Activated CD4-positive, alpha-beta T cell treated with anti-CD3 and anti-CD28 coated beads, Interleukin-2, amount 10 ng/mL, durations not matched to agents 24 days and 14 days (primary cell): ENCODE results near the gene EBF4. TPM values are rescaled to one million over a fixed set of nuclear protein-coding genes. Genes with fewer than 3 reads are reported as not detected.
"Not testable (repeated sequence)": the region's sequence is repeated elsewhere in the genome, so short reads cannot be mapped to it uniquely, and the experiment has no call there.

ENCODE experiments used
- DNase-seq: peaks from one replicate; pipeline ENCODE4 v3.0.0; 2022
- H3K27ac Mint-ChIP-seq: one replicate; pipeline ENCODE4 v1.8.0; 2022; ENCODE audit warnings: mild to moderate bottlenecking, mixed read lengths
- H3K27me3 Mint-ChIP-seq: one replicate; pipeline ENCODE4 v1.8.0; 2022; ENCODE audit warnings: mixed read lengths
- H3K36me3 Mint-ChIP-seq: one replicate; pipeline ENCODE4 v1.8.0; 2022; ENCODE audit warnings: low read depth, mild to moderate bottlenecking, mixed read lengths
- H3K4me1 Mint-ChIP-seq: one replicate; pipeline ENCODE4 v1.8.0; 2021; ENCODE audit warnings: mixed read lengths
- H3K4me3 Mint-ChIP-seq: one replicate; pipeline ENCODE4 v1.8.0; 2022; ENCODE audit warnings: mild to moderate bottlenecking, moderate library complexity, mixed read lengths
- H3K9me3 Mint-ChIP-seq: one replicate; pipeline ENCODE4 v1.8.0; 2021; ENCODE audit warnings: mixed read lengths
- intact Hi-C: fragments of 100-400 bp; cut with micrococcal nuclease; formaldehyde crosslinking; loops from one replicate; pipeline ENCODE4 v1.15.1; 2023
- total RNA-seq: library from RNA; stranded (reverse); gene quantifications from 2 replicates; pipeline ENCODE4 v1.2.3, GENCODE V29; 2022

Gene EBF4
- total RNA-seq, 1 donor from 2014 or later: 7.6 TPM

DNA sequence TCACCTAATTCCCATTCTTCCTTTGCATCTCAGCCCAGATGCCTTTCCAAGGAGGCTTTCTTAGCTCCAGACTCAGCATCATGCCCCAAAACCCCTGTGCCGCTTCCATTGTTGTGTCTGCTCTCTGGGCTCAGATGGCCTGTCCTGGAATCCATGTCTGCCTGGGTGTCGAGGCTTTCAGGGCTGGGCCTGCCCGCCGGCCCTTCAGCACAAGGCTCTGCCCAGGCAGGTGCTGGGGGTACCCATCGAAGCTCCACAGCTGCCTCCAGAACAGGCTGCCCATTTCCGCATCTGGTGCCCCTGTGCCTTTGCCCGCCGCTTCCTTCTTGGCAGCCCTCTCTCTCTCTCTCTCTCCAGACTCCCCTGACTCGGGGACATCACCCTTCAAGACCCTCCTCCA, 106.7 kb downstream of the EBF4 start:
- Mint-ChIP-seq H3K27ac (no peak overlapping the region), H3K9me3 (no peaks in the 10 kb centered on the region), H3K4me1 (peaks cover 21% of the 10 kb centered on the region), H3K4me3 (peak overlapping the region; percentile 88), H3K36me3 (peaks cover 3% of the 10 kb centered on the region), H3K27me3 (peaks cover 51% of the 10 kb centered on the region)
- intact Hi-C loops: no loop called here
- no peak for DNase-seq

DNA sequence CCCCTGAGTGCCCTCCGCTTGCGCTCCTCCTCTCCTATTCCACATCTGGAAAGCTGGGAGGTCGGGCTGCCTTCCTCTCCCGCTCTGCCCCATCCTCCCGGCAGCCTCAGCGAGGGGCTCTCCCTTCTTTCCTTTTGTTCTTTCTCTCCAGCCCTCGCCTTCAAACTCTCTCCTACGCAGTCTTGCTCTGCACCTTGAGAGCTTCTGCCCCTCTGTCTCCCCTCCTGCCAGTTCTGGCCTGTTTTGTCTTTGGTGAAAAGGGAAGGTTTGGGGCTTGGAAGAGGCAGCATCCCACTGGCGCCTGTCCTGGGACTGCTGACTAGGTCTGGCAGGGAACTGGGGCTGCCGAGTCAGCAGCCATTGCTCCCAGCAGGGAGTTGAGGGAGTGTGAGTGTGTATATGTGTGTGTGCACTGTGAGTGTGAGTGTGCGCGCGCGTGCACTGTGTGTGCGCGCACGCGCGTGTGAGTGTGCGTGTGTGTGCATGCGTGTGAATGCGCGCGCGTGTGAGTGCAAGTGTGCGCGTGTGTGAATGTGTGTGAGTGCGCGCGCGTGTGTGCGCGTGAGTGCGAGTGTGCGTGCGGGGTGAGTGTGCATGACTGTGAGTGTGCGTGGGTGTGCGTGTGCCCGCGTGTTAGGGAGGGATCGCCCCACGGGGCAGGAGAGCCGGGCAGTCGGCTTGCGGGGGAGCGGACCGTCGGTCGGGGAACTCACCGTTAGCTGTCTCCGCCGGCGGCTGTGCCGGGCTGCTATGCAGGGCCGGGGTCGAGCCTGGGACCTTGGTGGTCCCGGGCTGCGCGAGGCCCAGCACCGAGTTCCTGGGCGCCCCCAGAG, 107.3 kb downstream of the EBF4 start:
- Mint-ChIP-seq H3K27ac (peak overlapping the region; percentile 79), H3K4me3 (peak overlapping the region; percentile 88), H3K9me3 (no peaks in the 10 kb centered on the region), H3K4me1 (peaks cover 21% of the 10 kb centered on the region), H3K27me3 (peaks cover 55% of the 10 kb centered on the region), H3K36me3 (peaks cover 3% of the 10 kb centered on the region)
- no peak for DNase-seq
- intact Hi-C loops: no loop called here

DNA sequence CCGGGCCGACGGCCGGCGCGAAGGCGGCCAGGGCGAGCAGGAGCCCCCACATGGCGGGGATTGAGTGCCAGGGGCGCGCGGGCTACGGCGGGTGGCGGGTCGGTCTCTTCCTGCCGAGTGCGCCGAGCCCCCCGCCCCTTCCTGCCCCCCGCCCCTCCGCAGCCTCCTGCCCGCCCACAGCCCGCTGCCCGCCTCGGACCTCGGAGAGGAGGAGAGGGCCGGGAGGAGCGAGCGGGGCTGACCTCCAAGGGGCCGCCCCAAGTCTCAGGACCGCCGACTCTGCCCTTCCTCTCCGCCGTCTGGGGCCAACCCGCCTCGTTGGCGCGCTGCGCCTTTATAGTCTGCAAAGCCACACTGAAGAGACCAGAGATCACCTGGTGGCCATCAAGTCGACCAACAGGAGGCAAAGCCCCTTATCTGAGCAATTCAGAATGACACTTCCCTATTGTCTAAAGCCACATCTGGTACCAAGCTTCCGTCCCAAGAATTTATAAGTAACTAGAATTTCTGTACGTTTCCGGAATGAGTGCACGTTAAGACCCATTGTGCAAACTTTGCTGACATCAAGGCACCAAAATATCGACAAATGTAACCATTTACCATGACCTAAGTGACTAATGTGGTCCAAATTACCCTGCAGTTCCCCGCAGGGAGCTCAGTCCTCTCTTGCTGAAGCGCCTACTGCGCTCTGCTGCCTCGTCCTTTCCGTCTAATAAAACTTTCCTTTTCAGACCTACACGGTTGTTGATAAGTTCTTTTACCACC, 108.1 kb downstream of the EBF4 start, which contains the start of gene CPXM1:
CPXM1 (minus strand) TSS at position 107 of the 765 bp plus-strand sequence; CDS start at position 52, 55 bp downstream.
- intact Hi-C loops: no loop called here
- Mint-ChIP-seq H3K27me3 (peaks cover 59% of the 10 kb centered on the region), H3K4me3 (peak within 1 kb of the TSS; percentile 88), H3K4me1 (peaks cover 21% of the 10 kb centered on the region), H3K9me3 (no peaks in the 10 kb centered on the region), H3K27ac (peak within 1 kb of the TSS; percentile 79), H3K36me3 (peaks cover 3% of the 10 kb centered on the region)
- peak; percentile 66 for DNase-seq

DNA sequence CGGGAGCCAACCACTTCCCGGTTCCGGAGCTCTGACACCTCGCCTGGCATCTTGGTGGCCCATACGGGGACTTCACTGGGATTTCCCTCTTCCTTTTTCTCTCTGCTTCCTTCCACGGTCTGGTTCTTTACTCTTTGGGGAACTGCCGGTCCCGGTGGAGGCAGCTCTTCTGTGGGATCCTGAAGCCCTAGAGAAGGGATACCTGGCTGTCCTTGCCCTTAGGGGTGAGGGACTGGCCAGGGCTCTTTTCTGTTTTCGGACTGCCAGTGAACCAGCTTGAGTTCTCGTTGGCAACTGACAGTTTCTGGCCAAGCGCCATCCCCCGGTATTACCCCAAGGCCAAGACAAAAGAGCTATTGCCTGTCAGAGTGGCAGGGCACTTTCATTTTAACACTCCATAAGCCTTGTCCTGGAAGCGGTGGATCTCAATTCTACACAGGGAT, 108.7 kb downstream of the EBF4 start:
- H3K4me1 Mint-ChIP-seq: peaks cover 21% of the 10 kb centered on the region
- H3K36me3 Mint-ChIP-seq: peaks cover 3% of the 10 kb centered on the region
- intact Hi-C loops: no loop called here
- peaks cover 64% of the 10 kb centered on the region for H3K27me3 Mint-ChIP-seq
- no peaks in the 10 kb centered on the region for H3K9me3 Mint-ChIP-seq
- H3K4me3 Mint-ChIP-seq: peak overlapping the region; percentile 75
- no peak for DNase-seq
- peak overlapping the region; percentile 59 for H3K27ac Mint-ChIP-seq

DNA sequence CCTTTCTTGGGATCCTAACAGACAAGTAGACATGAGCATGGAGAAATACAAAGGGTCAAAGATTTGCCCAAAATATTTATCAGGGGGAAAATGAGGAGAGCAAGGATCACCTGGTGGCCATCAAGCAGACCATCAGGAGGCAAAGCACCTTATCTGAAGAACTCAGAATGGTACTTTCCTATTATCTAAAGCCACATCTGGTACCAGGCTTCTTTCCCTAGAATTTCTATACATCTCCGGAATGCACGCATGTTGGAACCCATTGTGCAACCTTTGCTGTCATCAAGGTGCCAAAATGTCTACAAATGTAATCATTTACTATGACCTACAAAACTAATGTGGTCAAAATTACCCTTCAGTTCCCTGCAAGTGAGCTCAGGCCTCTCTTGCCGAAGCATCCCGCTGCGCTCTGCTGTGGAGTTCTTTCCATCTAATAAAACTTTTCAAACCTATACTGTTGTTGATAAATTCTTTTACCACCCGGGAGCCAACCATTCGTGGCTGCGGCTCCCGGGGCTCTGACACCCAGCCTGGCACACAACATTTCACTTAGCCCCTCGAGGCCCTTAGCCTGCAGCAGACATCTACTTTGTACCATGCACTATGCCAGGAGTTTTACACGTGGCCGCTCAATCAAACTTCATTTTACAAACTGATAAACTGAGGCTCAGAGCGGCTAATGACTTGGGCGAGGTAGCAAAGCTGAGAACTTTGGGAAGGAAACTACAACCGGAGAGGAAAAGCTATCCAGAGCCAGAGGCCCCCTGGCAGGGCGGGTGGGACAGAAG, 111.7 kb downstream of the EBF4 start:
- Mint-ChIP-seq H3K4me3 (no peak overlapping the region), H3K4me1 (peaks cover 18% of the 10 kb centered on the region), H3K27me3 (peaks cover 60% of the 10 kb centered on the region), H3K9me3 (no peaks in the 10 kb centered on the region), H3K27ac (no peak overlapping the region), H3K36me3 (peaks cover 3% of the 10 kb centered on the region)
- intact Hi-C loops: no loop called here
- DNase-seq: no peak

DNA sequence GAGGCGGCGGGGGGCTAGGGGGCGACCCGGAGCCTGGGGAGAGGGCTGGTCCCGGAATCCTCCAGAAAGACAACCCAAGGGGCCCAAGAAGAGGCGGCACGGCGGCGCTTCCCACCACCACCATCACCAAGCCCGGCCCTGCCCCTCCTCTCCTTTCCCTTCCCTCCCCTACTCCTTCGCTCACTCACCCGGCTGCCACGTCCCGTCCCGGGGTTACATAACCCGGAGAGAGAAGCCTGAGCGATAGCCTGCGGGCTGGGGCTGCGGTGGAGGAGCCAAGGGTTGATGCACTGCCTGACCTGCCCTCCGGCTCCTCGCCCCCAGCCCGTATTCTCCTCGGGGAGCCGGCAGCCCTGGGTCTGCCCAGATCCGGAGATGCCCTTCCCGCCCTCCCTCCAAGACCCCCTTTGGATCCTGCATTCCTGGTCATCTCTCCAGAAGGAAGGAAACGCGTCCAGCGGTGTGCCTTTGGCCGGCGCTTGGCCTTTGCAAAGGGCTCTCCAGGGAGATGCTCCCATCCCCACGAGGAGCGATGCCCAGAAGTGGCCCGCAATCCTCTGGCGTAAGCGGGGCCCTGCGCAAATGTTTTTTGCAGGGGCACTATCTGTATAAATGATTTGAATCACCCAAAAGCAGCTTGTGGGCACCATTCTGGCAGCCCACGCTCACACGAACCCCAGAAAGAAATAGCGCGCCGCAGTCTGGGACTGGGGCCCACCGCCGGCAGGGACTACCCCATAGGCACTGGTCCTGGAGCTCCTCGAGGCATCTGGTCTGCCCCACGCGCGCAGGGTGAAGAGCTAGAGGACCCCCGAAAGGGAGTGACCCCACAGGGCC, 112.5 kb downstream of the EBF4 start:
- Mint-ChIP-seq H3K9me3 (no peaks in the 10 kb centered on the region), H3K27me3 (peaks cover 51% of the 10 kb centered on the region), H3K36me3 (peaks cover 2% of the 10 kb centered on the region), H3K27ac (no peak overlapping the region), H3K4me3 (no peak overlapping the region), H3K4me1 (peaks cover 12% of the 10 kb centered on the region)
- DNase-seq: no peak
- intact Hi-C loops: no loop called here

DNA sequence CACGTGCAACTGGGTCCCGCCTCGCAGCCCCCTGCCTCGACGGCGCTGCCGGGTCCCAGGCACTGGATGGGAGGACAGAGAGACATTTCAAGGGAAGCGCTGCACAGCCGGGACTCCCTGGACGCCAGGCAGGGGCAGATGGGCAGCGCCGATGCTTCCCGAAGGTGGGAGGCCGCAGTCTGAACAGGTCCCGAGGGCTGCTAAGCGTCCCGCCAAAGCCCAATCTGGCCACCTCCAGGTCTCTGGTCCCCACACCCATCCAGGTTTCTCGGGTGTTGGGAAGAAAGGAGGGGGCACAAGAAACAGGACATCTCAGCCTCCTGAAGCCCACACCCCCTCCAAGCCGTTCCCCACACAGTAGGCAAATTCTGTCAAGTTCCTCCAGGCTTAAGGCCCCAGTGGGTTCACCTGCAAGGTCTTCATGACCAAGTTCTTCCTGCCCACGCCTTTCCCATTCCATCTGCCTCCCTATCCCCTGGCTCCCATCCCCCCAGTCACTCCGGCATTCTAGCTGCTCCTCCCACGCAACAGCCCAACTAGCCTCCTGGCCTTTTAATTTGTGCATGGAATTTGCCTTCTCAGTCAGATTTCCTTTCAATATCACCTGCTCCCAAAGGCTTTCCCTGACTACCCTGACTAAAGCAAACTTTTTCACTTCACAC, 113.2 kb downstream of the EBF4 start:
- H3K4me1 Mint-ChIP-seq: peaks cover 8% of the 10 kb centered on the region
- H3K9me3 Mint-ChIP-seq: peaks cover under 1% of the 10 kb centered on the region
- no peak for DNase-seq
- H3K27ac Mint-ChIP-seq: no peak overlapping the region
- peaks cover 53% of the 10 kb centered on the region for H3K27me3 Mint-ChIP-seq
- H3K4me3 Mint-ChIP-seq: no peak overlapping the region
- intact Hi-C loops: no loop called here
- H3K36me3 Mint-ChIP-seq: peaks cover 1% of the 10 kb centered on the region

DNA sequence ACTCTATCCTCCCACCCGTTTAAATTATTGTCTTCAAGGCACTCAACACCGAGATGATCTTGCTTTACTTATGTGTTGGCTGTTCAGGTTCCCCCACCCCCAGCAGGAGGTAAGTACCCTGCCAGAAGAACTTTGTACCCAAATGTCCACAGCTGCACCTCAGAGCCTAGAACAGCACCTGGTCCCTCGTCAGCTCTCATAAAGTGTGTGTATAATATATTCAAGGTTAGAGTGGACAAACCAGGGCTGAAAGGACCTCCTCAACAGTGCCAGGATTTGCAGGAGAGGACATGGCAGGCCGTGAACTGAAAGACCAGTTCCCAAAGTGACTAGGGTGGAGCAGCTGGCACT, 113.7 kb downstream of the EBF4 start:
- intact Hi-C loops: no loop called here
- H3K36me3 Mint-ChIP-seq: peaks cover 1% of the 10 kb centered on the region

DNA sequence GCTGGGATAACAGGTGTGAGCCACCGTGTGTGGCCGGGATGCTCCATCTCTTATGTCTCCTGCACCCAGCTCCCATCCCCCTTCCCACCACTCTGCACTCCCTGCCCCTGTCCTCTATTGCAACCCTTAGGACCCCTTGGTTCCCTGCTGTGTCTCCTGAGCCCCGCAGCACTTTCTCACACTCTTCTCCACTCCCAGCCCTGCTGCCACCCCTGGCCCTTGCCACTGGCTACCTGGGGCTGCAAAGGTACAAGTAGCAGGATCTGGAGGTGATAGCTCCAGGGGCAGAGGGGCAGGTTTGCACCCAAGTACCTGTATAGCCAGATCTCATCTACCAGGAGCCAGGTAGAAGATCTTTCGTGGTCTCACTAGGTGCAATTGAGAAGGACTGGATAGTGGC, 114.4 kb downstream of the EBF4 start:
- Mint-ChIP-seq H3K27ac (no peak overlapping the region), H3K4me1 (no peaks in the 10 kb centered on the region), H3K27me3 (peaks cover 54% of the 10 kb centered on the region), H3K36me3 (peaks cover 1% of the 10 kb centered on the region), H3K4me3 (no peak overlapping the region), H3K9me3 (peaks cover 8% of the 10 kb centered on the region)
- no peak for DNase-seq
- intact Hi-C loops: no loop called here

More for the DNA sequence above, 113.7 kb downstream of the EBF4 start:
- Mint-ChIP-seq H3K9me3 (peaks cover 4% of the 10 kb centered on the region), H3K27me3 (peaks cover 53% of the 10 kb centered on the region), H3K4me1 (peaks cover 3% of the 10 kb centered on the region), H3K4me3 (no peak overlapping the region), H3K27ac (no peak overlapping the region)
- no peak for DNase-seq

DNA sequence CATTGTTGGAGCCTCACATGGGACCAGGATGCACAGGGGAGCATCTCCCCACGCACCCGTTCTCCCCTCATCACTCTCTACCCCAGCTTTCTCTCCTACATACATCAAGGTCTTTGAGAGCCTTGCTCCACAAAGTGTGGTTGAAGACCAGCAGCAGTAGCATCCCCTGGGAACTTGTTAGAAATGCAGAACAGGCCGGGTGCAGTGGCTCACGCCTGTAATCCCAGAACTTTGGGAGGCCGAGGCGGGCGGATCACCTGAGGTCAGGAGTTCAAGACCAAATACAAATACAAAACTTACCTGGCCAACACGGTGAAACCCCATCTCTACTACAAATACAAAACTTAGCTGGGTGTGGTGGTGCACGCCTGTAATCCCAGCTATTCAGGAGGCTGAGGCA, 115.3 kb downstream of the EBF4 start:
- Mint-ChIP-seq H3K9me3 (peaks cover 15% of the 10 kb centered on the region), H3K27me3 (peaks cover 57% of the 10 kb centered on the region)
- H3K36me3 Mint-ChIP-seq, H3K4me3 Mint-ChIP-seq, intact Hi-C loops, H3K4me1 Mint-ChIP-seq, DNase-seq, H3K27ac Mint-ChIP-seq: not testable (repeated sequence)

DNA sequence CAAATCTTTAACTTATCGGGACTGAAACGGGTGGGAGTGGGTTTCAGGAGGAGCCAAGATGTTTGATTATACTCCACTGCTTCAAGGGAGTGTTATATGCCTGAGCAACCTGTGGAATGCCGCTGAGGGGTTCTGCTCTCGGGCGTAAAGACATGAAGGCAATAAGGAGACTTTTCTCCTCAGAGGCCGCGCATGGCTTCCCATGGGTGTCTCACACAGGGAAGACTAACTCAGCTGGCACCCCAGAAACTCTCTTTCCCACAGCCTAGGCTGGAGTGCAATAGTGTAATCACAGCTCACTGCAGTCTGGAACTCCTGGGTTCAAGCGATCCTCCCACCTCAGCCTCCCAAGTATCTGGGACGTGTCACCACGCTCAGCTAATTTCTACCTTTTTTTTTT, 117.1 kb downstream of the EBF4 start:
- H3K9me3 Mint-ChIP-seq: peaks cover 15% of the 10 kb centered on the region
- peaks cover 63% of the 10 kb centered on the region for H3K27me3 Mint-ChIP-seq
- intact Hi-C loops: no loop called here
- H3K4me1 Mint-ChIP-seq: no peaks in the 10 kb centered on the region
- H3K27ac Mint-ChIP-seq: no peak overlapping the region
- H3K4me3 Mint-ChIP-seq: no peak overlapping the region
- H3K36me3 Mint-ChIP-seq: peaks cover 2% of the 10 kb centered on the region
- DNase-seq: no peak
